ENCODE results near the gene MAMSTR.

MAMSTR gene

GRCh38 chr19:48719263-48720171 lies at the start of gene MAMSTR:
Gene MAMSTR (minus strand): TSS chr19:48719725. CDS start chr19:48719031, 694 bp downstream.
- no peak for DNase-seq

GRCh38 chr19:48768994-48769713 lies 49.6 kb upstream of the MAMSTR start:
- DNase-seq, result no peak

GRCh38 chr19:48768171-48768753 lies 48.7 kb upstream of the MAMSTR start:
- DNase-seq, result peak; percentile 80

GRCh38 chr19:48765816-48766215 lies 46.3 kb upstream of the MAMSTR start:
- peak; percentile 95 for DNase-seq

GRCh38 chr19:48760504-48761205 lies 41.1 kb upstream of the MAMSTR start:
- no peak for DNase-seq

GRCh38 chr19:48757741-48758144 lies 38.2 kb upstream of the MAMSTR start:
- no peak for DNase-seq

- no peak for DNase-seq
These were observed 37.7 kb upstream of the MAMSTR start for GRCh38 chr19:48757089-48757675.

GRCh38 chr19:48756686-48757085 lies 37.2 kb upstream of the MAMSTR start:
- no peak for DNase-seq

GRCh38 chr19:48756212-48756611 lies 36.7 kb upstream of the MAMSTR start:
- DNase-seq, result no peak

GRCh38 chr19:48755787-48756186 lies 36.3 kb upstream of the MAMSTR start:
- DNase-seq, result no peak

- DNase-seq, result peak; percentile 45
These were observed 35.6 kb upstream of the MAMSTR start, which contains the start of gene FGF21 for GRCh38 chr19:48755084-48755641. Gene FGF21 (plus strand): TSS chr19:48755524. CDS start chr19:48756237, 713 bp downstream.

- DNase-seq, result peak; percentile 68
These were observed 33.2 kb upstream of the MAMSTR start, which contains the start of gene FUT1 for GRCh38 chr19:48752496-48753365. Gene FUT1 (minus strand): TSS chr19:48752641. CDS start chr19:48751281, 1,360 bp downstream.

GRCh38 chr19:48751845-48752495 lies 32.4 kb upstream of the MAMSTR start:
- DNase-seq, result peak; percentile 57

- DNase-seq, result peak; percentile 57
These were observed 31.4 kb upstream of the MAMSTR start for GRCh38 chr19:48750771-48751504.

GRCh38 chr19:48750351-48750750 lies 30.8 kb upstream of the MAMSTR start:
- DNase-seq, result no peak

GRCh38 chr19:48749571-48750198 lies 30.2 kb upstream of the MAMSTR start:
- DNase-seq, result no peak

- DNase-seq, result peak; percentile 93
These were observed 27.4 kb upstream of the MAMSTR start, which contains the start of gene IZUMO1 for GRCh38 chr19:48746738-48747575. Gene IZUMO1 (minus strand): TSS chr19:48746909. CDS start chr19:48745859, 1,050 bp downstream.

- DNase-seq, result no peak
These were observed 26.6 kb upstream of the MAMSTR start for GRCh38 chr19:48746110-48746509.
